HEK293 (cell line): Measurements from ENCODE around the gene LAYN.

Experiments used
- FEZF1 ChIP-seq: fragments of 450-650 bp; formaldehyde crosslinking; IDR thresholded peaks from 2 replicates; pipeline ENCODE4 v1.5.1; 2016; ENCODE audit warnings: missing biosample characterization, missing genetic modification characterization
- KLF8 ChIP-seq: fragments of 450-650 bp; formaldehyde crosslinking; IDR thresholded peaks from 2 replicates; pipeline ENCODE4 v1.5.1; 2016; ENCODE audit warnings: missing biosample characterization, missing genetic modification characterization
- PRDM1 ChIP-seq: fragments of 450-650 bp; formaldehyde crosslinking; IDR thresholded peaks from 2 replicates; pipeline ENCODE4; 2016; ENCODE audit warnings: missing biosample characterization, missing genetic modification characterization
- REPIN1 ChIP-seq: fragments of 450-650 bp; formaldehyde crosslinking; IDR thresholded peaks from 2 replicates; pipeline ENCODE4 v1.5.1; 2017; ENCODE audit warnings: missing biosample characterization, missing genetic modification characterization, low read depth
- WT1 ChIP-seq: fragments of 450-650 bp; formaldehyde crosslinking; IDR thresholded peaks from 2 replicates; pipeline ENCODE4 v1.5.1; 2016; ENCODE audit warnings: missing biosample characterization, missing genetic modification characterization
- YY1 ChIP-seq: fragments of 450-650 bp; formaldehyde crosslinking; IDR thresholded peaks from 2 replicates; pipeline ENCODE4 v1.5.1; 2018; ENCODE audit warnings: missing biosample characterization, missing genetic modification characterization
- ZBTB10 ChIP-seq: fragments of 450-650 bp; formaldehyde crosslinking; IDR thresholded peaks from 2 replicates; pipeline ENCODE4 v1.5.1; 2016; ENCODE audit warnings: missing biosample characterization, missing genetic modification characterization
- ZBTB17 ChIP-seq: fragments of 450-650 bp; formaldehyde crosslinking; IDR thresholded peaks from 2 replicates; pipeline ENCODE4 v1.5.1; 2016; ENCODE audit warnings: missing biosample characterization, missing genetic modification characterization
- ZBTB44 ChIP-seq: fragments of 450-650 bp; IDR thresholded peaks from 2 replicates; pipeline ENCODE4 v1.5.1; 2018; ENCODE audit warnings: missing biosample characterization, mild to moderate bottlenecking, missing genetic modification characterization
- ZBTB48 ChIP-seq: fragments of 450-650 bp; formaldehyde crosslinking; IDR thresholded peaks from 2 replicates; pipeline ENCODE4 v1.5.1; 2016; ENCODE audit warnings: missing biosample characterization, missing genetic modification characterization
- ZFP3 ChIP-seq: fragments of 450-650 bp; formaldehyde crosslinking; IDR thresholded peaks from 2 replicates; pipeline ENCODE4 v1.5.1; 2016; ENCODE audit warnings: low read depth, missing biosample characterization, missing genetic modification characterization
- ZNF10 ChIP-seq: fragments of 450-650 bp; formaldehyde crosslinking; IDR thresholded peaks from 2 replicates; pipeline ENCODE4 v1.5.1; 2017; ENCODE audit warnings: missing biosample characterization, missing genetic modification characterization
- ZNF2 ChIP-seq: fragments of 450-650 bp; formaldehyde crosslinking; IDR thresholded peaks from 2 replicates; pipeline ENCODE4 v1.5.1; 2016; ENCODE audit warnings: missing biosample characterization, missing genetic modification characterization
- ZNF266 ChIP-seq: fragments of 450-650 bp; formaldehyde crosslinking; IDR thresholded peaks from 2 replicates; pipeline ENCODE4 v1.5.1; 2016; ENCODE audit warnings: missing biosample characterization, missing genetic modification characterization, low read depth
- ZNF394 ChIP-seq: fragments of 450-650 bp; formaldehyde crosslinking; IDR thresholded peaks from 2 replicates; pipeline ENCODE4 v1.5.1; 2016; ENCODE audit warnings: missing biosample characterization, missing genetic modification characterization, mild to moderate bottlenecking, moderate library complexity, borderline replicate concordance
- ZNF416 ChIP-seq: fragments of 450-650 bp; formaldehyde crosslinking; IDR thresholded peaks from 2 replicates; pipeline ENCODE4 v1.5.1; 2016; ENCODE audit warnings: missing biosample characterization, missing genetic modification characterization
- ZNF510 ChIP-seq: fragments of 450-650 bp; formaldehyde crosslinking; IDR thresholded peaks from 2 replicates; pipeline ENCODE4 v1.5.1; 2018; ENCODE audit warnings: mild to moderate bottlenecking, missing genetic modification characterization, missing biosample characterization; ENCODE audit not compliant: insufficient replicate concordance
- ZNF513 ChIP-seq: fragments of 450-650 bp; IDR thresholded peaks from 2 replicates; pipeline ENCODE4 v1.5.1; 2018; ENCODE audit warnings: missing biosample characterization, missing genetic modification characterization
- ZNF600 ChIP-seq: fragments of 450-650 bp; formaldehyde crosslinking; IDR thresholded peaks from 2 replicates; pipeline ENCODE4 v1.5.1; 2016; ENCODE audit warnings: missing biosample characterization, missing genetic modification characterization
- ZNF621 ChIP-seq: fragments of 450-650 bp; formaldehyde crosslinking; IDR thresholded peaks from 2 replicates; pipeline ENCODE4 v1.5.1; 2017; ENCODE audit warnings: missing biosample characterization, missing genetic modification characterization
- ZNF658 ChIP-seq: fragments of 450-650 bp; formaldehyde crosslinking; IDR thresholded peaks from 2 replicates; pipeline ENCODE4; 2016; ENCODE audit warnings: missing biosample characterization, missing genetic modification characterization
- ZNF701 ChIP-seq: fragments of 450-650 bp; formaldehyde crosslinking; IDR thresholded peaks from 2 replicates; pipeline ENCODE4 v1.5.1; 2016; ENCODE audit warnings: missing biosample characterization, missing genetic modification characterization
- ZNF747 ChIP-seq: fragments of 450-650 bp; formaldehyde crosslinking; IDR thresholded peaks from 2 replicates; pipeline ENCODE4 v1.5.1; 2016; ENCODE audit warnings: missing biosample characterization, missing genetic modification characterization
- TF ChIP-seq, protein P1 (sequence below): fragments of 450-650 bp; formaldehyde crosslinking; IDR thresholded peaks from 2 replicates; pipeline ENCODE4 v1.5.1; 2016; ENCODE audit warnings: missing biosample characterization, missing genetic modification characterization
- TF ChIP-seq, protein P2 (sequence below): fragments of 450-650 bp; formaldehyde crosslinking; IDR thresholded peaks from 2 replicates; pipeline ENCODE4 v1.5.1; 2016; ENCODE audit warnings: missing biosample characterization, missing genetic modification characterization, low read depth
- TF ChIP-seq, protein P3 (sequence below): fragments of 450-650 bp; formaldehyde crosslinking; IDR thresholded peaks from 2 replicates; pipeline ENCODE4 v1.5.1; 2016; ENCODE audit warnings: missing biosample characterization, missing genetic modification characterization
- TF ChIP-seq, protein P4 (sequence below): fragments of 450-650 bp; formaldehyde crosslinking; IDR thresholded peaks from 2 replicates; pipeline ENCODE4 v1.5.1; 2017; ENCODE audit warnings: missing biosample characterization, missing genetic modification characterization

The LAYN gene

GRCh38 chr11:111601979-111602864, 61.7 kb downstream of the LAYN start, which contains the start of gene SIK2 (continued):
- TF ChIP-seq ZNF513 (tag by site-specific recombination) (no peak), YY1 (tag by site-specific recombination) (peak; percentile 55; the same call in 1 of the 2 replicates), ZNF658 (tag by site-specific recombination) (no peak), ZNF701 (tag by site-specific recombination) (no peak), ZNF747 (tag by site-specific recombination) (no peak), ZNF2 (tag by site-specific recombination) (0 out of 2 replicates have a peak, but pooled peaks have one; percentile 20), ZNF600 (no peak), ZBTB17 (tag by site-specific recombination) (peak; percentile 88), ZNF510 (no peak), ZBTB44 (no peak), PRDM1 (tag by site-specific recombination) (no peak), KLF8 (peak; percentile 91), ZBTB48 (tag by site-specific recombination) (peak; percentile 57; the same call in 1 of the 2 replicates), ZNF10 (no peak), ZNF621 (no peak), ZBTB10 (tag by site-specific recombination) (peak; percentile 19; the same call in 1 of the 2 replicates), WT1 (no peak; the same call in 1 of the 2 replicates), ZNF266 (tag by site-specific recombination) (no peak), ZNF416 (no peak), REPIN1 (tag by site-specific recombination) (no peak), ZFP3 (tag by site-specific recombination) (no peak), ZNF394 (tag by site-specific recombination) (peak; percentile 42; the same call in 1 of the 2 replicates), FEZF1 (tag by site-specific recombination) (0 out of 2 replicates have a peak, but pooled peaks have one; percentile 35)
- TF ChIP-seq, protein P1, sequence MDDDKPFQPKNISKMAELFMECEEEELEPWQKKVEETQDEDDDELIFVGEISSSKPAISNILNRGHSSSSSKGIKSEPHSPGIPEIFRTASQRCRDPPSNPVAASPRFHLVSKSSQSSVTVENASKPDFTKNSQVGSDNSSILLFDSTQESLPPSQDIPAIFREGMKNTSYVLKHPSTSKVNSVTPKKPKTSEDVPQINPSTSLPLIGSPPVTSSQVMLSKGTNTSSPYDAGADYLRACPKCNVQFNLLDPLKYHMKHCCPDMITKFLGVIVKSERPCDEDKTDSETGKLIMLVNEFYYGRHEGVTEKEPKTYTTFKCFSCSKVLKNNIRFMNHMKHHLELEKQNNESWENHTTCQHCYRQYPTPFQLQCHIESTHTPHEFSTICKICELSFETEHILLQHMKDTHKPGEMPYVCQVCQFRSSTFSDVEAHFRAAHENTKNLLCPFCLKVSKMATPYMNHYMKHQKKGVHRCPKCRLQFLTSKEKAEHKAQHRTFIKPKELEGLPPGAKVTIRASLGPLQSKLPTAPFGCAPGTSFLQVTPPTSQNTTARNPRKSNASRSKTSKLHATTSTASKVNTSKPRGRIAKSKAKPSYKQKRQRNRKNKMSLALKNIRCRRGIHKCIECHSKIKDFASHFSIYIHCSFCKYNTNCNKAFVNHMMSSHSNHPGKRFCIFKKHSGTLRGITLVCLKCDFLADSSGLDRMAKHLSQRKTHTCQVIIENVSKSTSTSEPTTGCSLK (tag by site-specific recombination) = no peak
- TF ChIP-seq, protein P2, sequence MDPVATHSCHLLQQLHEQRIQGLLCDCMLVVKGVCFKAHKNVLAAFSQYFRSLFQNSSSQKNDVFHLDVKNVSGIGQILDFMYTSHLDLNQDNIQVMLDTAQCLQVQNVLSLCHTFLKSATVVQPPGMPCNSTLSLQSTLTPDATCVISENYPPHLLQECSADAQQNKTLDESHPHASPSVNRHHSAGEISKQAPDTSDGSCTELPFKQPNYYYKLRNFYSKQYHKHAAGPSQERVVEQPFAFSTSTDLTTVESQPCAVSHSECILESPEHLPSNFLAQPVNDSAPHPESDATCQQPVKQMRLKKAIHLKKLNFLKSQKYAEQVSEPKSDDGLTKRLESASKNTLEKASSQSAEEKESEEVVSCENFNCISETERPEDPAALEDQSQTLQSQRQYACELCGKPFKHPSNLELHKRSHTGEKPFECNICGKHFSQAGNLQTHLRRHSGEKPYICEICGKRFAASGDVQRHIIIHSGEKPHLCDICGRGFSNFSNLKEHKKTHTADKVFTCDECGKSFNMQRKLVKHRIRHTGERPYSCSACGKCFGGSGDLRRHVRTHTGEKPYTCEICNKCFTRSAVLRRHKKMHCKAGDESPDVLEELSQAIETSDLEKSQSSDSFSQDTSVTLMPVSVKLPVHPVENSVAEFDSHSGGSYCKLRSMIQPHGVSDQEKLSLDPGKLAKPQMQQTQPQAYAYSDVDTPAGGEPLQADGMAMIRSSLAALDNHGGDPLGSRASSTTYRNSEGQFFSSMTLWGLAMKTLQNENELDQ (tag by site-specific recombination) = no peak
- TF ChIP-seq, protein P3, sequence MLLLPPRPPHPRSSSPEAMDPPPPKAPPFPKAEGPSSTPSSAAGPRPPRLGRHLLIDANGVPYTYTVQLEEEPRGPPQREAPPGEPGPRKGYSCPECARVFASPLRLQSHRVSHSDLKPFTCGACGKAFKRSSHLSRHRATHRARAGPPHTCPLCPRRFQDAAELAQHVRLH (tag by site-specific recombination) = no peak
- TF ChIP-seq, protein P4, sequence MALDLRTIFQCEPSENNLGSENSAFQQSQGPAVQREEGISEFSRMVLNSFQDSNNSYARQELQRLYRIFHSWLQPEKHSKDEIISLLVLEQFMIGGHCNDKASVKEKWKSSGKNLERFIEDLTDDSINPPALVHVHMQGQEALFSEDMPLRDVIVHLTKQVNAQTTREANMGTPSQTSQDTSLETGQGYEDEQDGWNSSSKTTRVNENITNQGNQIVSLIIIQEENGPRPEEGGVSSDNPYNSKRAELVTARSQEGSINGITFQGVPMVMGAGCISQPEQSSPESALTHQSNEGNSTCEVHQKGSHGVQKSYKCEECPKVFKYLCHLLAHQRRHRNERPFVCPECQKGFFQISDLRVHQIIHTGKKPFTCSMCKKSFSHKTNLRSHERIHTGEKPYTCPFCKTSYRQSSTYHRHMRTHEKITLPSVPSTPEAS (tag by site-specific recombination) = no peak
